Cardiac muscle cell (in vitro differentiated cells and primary cell): ENCODE measurements around the gene CLIC1. TPM values are rescaled to one million over a fixed set of nuclear protein-coding genes. Genes with fewer than 3 reads are reported as not detected.

Experiments used
- DNase-seq, 2 donors: peaks; one replicate each; pipeline versions ENCODE4 v3.0.0 to v3.0.0-alpha.2; 2010 to 2017; ENCODE audit warnings: low read depth in 1 of 2, low spot score in 1 of 2
- H3K27ac ChIP-seq: fragments of 200-600 bp; sonication (generic); 2 replicates; pipeline ENCODE4 v1.5.1; 2016
- H3K27me3 ChIP-seq: fragments of 200-600 bp; sonication (generic); 2 replicates; pipeline ENCODE4 v1.6.0; 2016; ENCODE audit warnings: control low read depth
- H3K36me3 ChIP-seq: fragments of 200-600 bp; sonication (generic); 2 replicates; pipeline ENCODE4 v1.5.1; 2016; ENCODE audit warnings: control low read depth
- H3K4me1 ChIP-seq: fragments of 200-600 bp; sonication (generic); 2 replicates; pipeline ENCODE4 v1.8.1; 2017; ENCODE audit warnings: low read depth, mild to moderate bottlenecking, mixed run types
- H3K4me3 ChIP-seq: fragments of 200-600 bp; sonication (generic); 2 replicates; pipeline ENCODE4 v1.5.1; 2016; ENCODE audit warnings: mild to moderate bottlenecking
- H3K9me3 ChIP-seq: fragments of 200-600 bp; sonication (generic); 2 replicates; pipeline ENCODE4 v1.5.1; 2017; ENCODE audit warnings: low read depth, mild to moderate bottlenecking, control low read depth
- polyA plus RNA-seq: library from polyadenylated mRNA; unstranded; fragments of >200 nt; fragmentation: Nextera tagmentation; extraction: Ambion mirVana; gene quantifications from 2 replicates; pipeline ENCODE4 v1.2.1, GENCODE V29; 2016
- total RNA-seq: library from RNA; depleted of rRNA; stranded (reverse); fragments of >200 nt; gene quantifications from 2 replicates; pipeline ENCODE4 v1.2.3, GENCODE V29; 2016
- TF ChIP-seq, protein P1 (sequence below): IDR thresholded peaks from 2 replicates; pipeline ENCODE4 v1.5.1; 2012; ENCODE audit warnings: low read depth, mild to moderate bottlenecking, low read length

The CLIC1 gene
- total and polyA plus RNA-seq, 2 experiments from 2014 or later = 226 to 318 TPM

DNA sequence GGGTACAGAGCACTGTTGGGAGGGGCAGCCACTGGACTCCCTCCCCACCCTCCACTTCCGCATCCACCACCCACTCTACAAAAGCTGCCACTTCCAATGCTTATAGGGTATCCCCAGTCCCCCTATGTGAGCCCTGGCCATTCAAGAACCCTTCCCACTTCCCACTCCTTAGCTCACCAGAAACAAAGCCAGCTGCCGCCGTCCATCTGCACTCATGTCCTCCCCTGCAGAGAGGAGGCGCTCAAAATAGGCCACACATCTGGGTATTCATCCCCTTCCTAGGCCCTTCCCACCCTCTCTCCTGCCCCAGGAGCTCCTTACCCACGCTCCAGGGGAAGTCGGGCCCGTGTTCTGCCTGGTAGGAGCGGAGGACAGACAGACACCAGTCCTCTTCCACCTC lies 49.0 kb downstream of the CLIC1 start:
- Histone ChIP-seq H3K36me3 (peaks cover 40% of the 10 kb centered on the region), H3K27me3 (peaks cover under 1% of the 10 kb centered on the region), H3K4me3 (no peak overlapping the region), H3K9me3 (no peaks in the 10 kb centered on the region), H3K27ac (no peak overlapping the region), H3K4me1 (no peaks in the 10 kb centered on the region)
- DNase-seq = no peak
- TF ChIP-seq, protein P1, sequence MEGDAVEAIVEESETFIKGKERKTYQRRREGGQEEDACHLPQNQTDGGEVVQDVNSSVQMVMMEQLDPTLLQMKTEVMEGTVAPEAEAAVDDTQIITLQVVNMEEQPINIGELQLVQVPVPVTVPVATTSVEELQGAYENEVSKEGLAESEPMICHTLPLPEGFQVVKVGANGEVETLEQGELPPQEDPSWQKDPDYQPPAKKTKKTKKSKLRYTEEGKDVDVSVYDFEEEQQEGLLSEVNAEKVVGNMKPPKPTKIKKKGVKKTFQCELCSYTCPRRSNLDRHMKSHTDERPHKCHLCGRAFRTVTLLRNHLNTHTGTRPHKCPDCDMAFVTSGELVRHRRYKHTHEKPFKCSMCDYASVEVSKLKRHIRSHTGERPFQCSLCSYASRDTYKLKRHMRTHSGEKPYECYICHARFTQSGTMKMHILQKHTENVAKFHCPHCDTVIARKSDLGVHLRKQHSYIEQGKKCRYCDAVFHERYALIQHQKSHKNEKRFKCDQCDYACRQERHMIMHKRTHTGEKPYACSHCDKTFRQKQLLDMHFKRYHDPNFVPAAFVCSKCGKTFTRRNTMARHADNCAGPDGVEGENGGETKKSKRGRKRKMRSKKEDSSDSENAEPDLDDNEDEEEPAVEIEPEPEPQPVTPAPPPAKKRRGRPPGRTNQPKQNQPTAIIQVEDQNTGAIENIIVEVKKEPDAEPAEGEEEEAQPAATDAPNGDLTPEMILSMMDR = no peak

DNA sequence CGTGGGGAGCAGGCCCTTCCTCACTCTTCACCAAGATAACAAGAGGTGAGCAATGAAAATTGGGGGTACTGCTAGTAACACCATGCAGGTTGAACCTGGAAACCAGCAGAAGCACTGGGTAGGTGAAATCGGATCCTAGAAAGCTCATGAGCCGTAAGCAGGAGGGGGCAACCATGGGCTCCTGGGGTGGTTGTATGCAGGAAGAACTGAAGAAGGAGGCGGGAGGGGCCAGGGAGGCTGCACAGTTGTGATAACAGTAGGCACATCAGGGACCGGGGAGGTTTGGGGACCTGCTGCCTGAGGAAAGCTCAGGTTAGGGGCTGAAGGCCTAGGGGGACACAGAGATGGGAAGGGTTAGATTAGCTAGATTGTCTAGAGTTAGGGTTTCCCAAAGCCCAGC lies 49.8 kb downstream of the CLIC1 start:
- H3K4me1 ChIP-seq = peaks cover under 1% of the 10 kb centered on the region
- no peak overlapping the region for H3K27ac ChIP-seq
- H3K27me3 ChIP-seq = peaks cover 9% of the 10 kb centered on the region
- no peaks in the 10 kb centered on the region for H3K9me3 ChIP-seq
- no peak overlapping the region for H3K4me3 ChIP-seq
- H3K36me3 ChIP-seq = peaks cover 32% of the 10 kb centered on the region
- TF ChIP-seq, protein P1 = no peak
- DNase-seq = no peak

DNA sequence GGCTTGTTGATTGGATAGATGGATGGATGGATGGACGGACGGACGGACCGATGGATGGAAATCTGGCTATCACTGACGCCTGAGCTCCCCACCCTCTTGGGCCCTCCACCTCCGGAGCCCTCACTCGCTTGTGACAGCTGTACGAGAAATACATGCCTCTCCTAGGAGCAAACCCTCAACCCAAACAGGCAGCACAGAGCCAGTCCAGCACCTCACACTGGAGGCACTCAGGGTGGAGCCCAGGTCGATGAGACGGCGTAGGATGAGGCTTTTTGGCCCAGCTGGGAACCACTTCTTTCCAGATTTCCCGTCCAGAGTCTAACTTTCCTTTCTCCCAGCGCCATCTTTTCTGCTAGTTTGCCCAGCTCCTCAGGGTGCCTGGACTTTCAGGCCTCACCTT lies 52.7 kb downstream of the CLIC1 start:
- DNase-seq = no peak
- H3K36me3 ChIP-seq = peaks cover 22% of the 10 kb centered on the region

DNA sequence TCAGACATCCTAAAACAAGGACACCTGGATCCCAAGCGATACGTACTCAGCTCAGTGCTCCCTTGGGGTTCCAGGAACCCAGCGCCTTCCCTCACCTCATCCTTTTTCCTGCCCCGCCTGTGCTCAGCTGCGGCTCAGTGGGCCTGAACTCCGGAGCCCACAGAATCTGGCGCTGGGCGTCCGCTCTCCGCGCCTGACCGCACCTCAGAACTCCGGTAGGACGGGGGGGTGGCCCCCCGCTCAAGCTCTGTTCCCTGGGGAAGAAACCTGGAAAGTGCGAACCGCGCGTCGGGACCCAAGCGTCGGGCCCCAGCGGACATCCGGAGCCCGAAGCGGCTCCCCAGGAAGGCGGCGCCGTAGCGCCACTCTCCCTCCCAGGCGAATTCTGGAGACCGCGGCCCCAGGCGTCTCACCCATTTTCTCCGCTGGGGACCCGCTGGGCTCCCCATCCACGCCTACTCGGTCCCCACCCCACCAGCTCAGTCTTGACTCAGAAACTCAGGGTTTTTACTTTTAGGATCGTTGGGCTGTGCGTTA lies 55.1 kb downstream of the CLIC1 start:
- H3K27ac ChIP-seq = no peak overlapping the region
- H3K4me1 ChIP-seq = peaks cover 2% of the 10 kb centered on the region
- no peaks in the 10 kb centered on the region for H3K9me3 ChIP-seq
- H3K4me3 ChIP-seq = peak overlapping the region; percentile 28
- TF ChIP-seq, protein P1 = peak; percentile 31
- H3K36me3 ChIP-seq = peaks cover 4% of the 10 kb centered on the region
- DNase-seq = peak in 1 of 2 donors; percentile 52
- peaks cover 10% of the 10 kb centered on the region for H3K27me3 ChIP-seq

More for the DNA sequence above, 52.7 kb downstream of the CLIC1 start:
- TF ChIP-seq, protein P1 = no peak
- Histone ChIP-seq H3K4me1 (peaks cover 2% of the 10 kb centered on the region), H3K27me3 (peaks cover 10% of the 10 kb centered on the region), H3K27ac (no peak overlapping the region), H3K9me3 (no peaks in the 10 kb centered on the region), H3K4me3 (peak overlapping the region; percentile 29)

Other genes starting within 250 kb of the CLIC1 start
Only the 30 nearest of the 43 such genes appear.
- gene TNF, start 161.0 kb downstream of the CLIC1 start, total RNA-seq = not detected in 2 replicates
- 0.14 TPM in 1 of 2 replicates, not detected in the other for gene TNF, start 161.0 kb downstream of the CLIC1 start, polyA plus RNA-seq
- 0.70 TPM in 1 of 2 replicates, not detected in the other for gene LTB, start 154.1 kb downstream of the CLIC1 start, total RNA-seq
- 0.61 and 1.5 TPM in 2 replicates for gene LTB, start 154.1 kb downstream of the CLIC1 start, polyA plus RNA-seq
- 1.7 TPM in 1 of 2 replicates, not detected in the other for gene LST1, start 150.3 kb downstream of the CLIC1 start, total RNA-seq
- 1.6 TPM in 1 of 2 replicates, not detected in the other for gene LST1, start 150.3 kb downstream of the CLIC1 start, polyA plus RNA-seq
- not detected in 2 replicates for gene NCR3, start 143.5 kb downstream of the CLIC1 start, total RNA-seq
- not detected in 2 replicates for gene NCR3, start 143.5 kb downstream of the CLIC1 start, polyA plus RNA-seq
- 1.2 TPM in 1 of 2 replicates, not detected in the other for gene AIF1, start 121.3 kb downstream of the CLIC1 start, total RNA-seq
- 1.4 and 1.6 TPM in 2 replicates for gene AIF1, start 121.3 kb downstream of the CLIC1 start, polyA plus RNA-seq
- 144 and 208 TPM in 2 replicates for gene PRRC2A, start 115.8 kb downstream of the CLIC1 start, total RNA-seq
- 70.2 and 103 TPM in 2 replicates for gene PRRC2A, start 115.8 kb downstream of the CLIC1 start, polyA plus RNA-seq
- gene BAG6, start 83.9 kb downstream of the CLIC1 start, total RNA-seq = 494 and 510 TPM in 2 replicates
- gene BAG6, start 83.9 kb downstream of the CLIC1 start, polyA plus RNA-seq = 115 TPM in 2 replicates
- 2.3 and 2.5 TPM in 2 replicates for gene APOM, start 80.6 kb downstream of the CLIC1 start, total RNA-seq
- gene APOM, start 80.6 kb downstream of the CLIC1 start, polyA plus RNA-seq = 2.5 and 3.5 TPM in 2 replicates
- gene C6orf47, start 75.8 kb downstream of the CLIC1 start, total RNA-seq = 24.5 and 27.4 TPM in 2 replicates
- 22.0 and 29.2 TPM in 2 replicates for gene C6orf47, start 75.8 kb downstream of the CLIC1 start, polyA plus RNA-seq
- gene GPANK1, start 71.5 kb downstream of the CLIC1 start, total RNA-seq = 28.8 and 36.2 TPM in 2 replicates
- 27.5 and 37.2 TPM in 2 replicates for gene GPANK1, start 71.5 kb downstream of the CLIC1 start, polyA plus RNA-seq
- gene CSNK2B, start 70.5 kb downstream of the CLIC1 start, total RNA-seq = 310 and 375 TPM in 2 replicates
- 277 and 280 TPM in 2 replicates for gene CSNK2B, start 70.5 kb downstream of the CLIC1 start, polyA plus RNA-seq
- gene LY6G5B, start 66.6 kb downstream of the CLIC1 start, total RNA-seq = 3.9 and 6.8 TPM in 2 replicates
- gene LY6G5B, start 66.6 kb downstream of the CLIC1 start, polyA plus RNA-seq = 13.2 and 16.5 TPM in 2 replicates
- 0.54 and 1.2 TPM in 2 replicates for gene LY6G5C, start 55.5 kb downstream of the CLIC1 start, total RNA-seq
- gene LY6G5C, start 55.5 kb downstream of the CLIC1 start, polyA plus RNA-seq = 5.0 and 9.0 TPM in 2 replicates
- gene ABHD16A, start 33.2 kb downstream of the CLIC1 start, total RNA-seq = 48.0 and 66.3 TPM in 2 replicates
- gene ABHD16A, start 33.2 kb downstream of the CLIC1 start, polyA plus RNA-seq = 61.5 and 65.1 TPM in 2 replicates
- not detected in 2 replicates for gene LY6G6F, start 29.7 kb downstream of the CLIC1 start, total RNA-seq
- gene LY6G6F, start 29.7 kb downstream of the CLIC1 start, polyA plus RNA-seq = not detected in 2 replicates
- not detected in 2 replicates for gene LY6G6D, start 21.2 kb downstream of the CLIC1 start, total RNA-seq
- not detected in 2 replicates for gene LY6G6D, start 21.2 kb downstream of the CLIC1 start, polyA plus RNA-seq
- not detected in 2 replicates for gene LY6G6C, start 14.8 kb downstream of the CLIC1 start, total RNA-seq
- 0.24 TPM in 1 of 2 replicates, not detected in the other for gene LY6G6C, start 14.8 kb downstream of the CLIC1 start, polyA plus RNA-seq
- gene MPIG6B, start 13.2 kb downstream of the CLIC1 start, total RNA-seq = not detected in 2 replicates
- not detected in 2 replicates for gene MPIG6B, start 13.2 kb downstream of the CLIC1 start, polyA plus RNA-seq
- 134 and 138 TPM in 2 replicates for gene DDAH2, start 7.2 kb downstream of the CLIC1 start, total RNA-seq
- gene DDAH2, start 7.2 kb downstream of the CLIC1 start, polyA plus RNA-seq = 154 and 170 TPM in 2 replicates
- 6.6 and 39.4 TPM in 2 replicates for gene MSH5, start 3.5 kb upstream of the CLIC1 start, total RNA-seq
- gene MSH5, start 3.5 kb upstream of the CLIC1 start, polyA plus RNA-seq = 7.4 and 16.4 TPM in 2 replicates
- gene SAPCD1, start 26.1 kb upstream of the CLIC1 start, total RNA-seq = 3.9 and 11.6 TPM in 2 replicates
- gene SAPCD1, start 26.1 kb upstream of the CLIC1 start, polyA plus RNA-seq = 2.1 and 4.2 TPM in 2 replicates
- gene VWA7, start 40.8 kb upstream of the CLIC1 start, total RNA-seq = 16.1 and 24.7 TPM in 2 replicates
- 9.9 and 12.3 TPM in 2 replicates for gene VWA7, start 40.8 kb upstream of the CLIC1 start, polyA plus RNA-seq
- gene VARS1, start 59.2 kb upstream of the CLIC1 start, total RNA-seq = 46.3 and 49.7 TPM in 2 replicates
- 51.5 and 63.9 TPM in 2 replicates for gene VARS1, start 59.2 kb upstream of the CLIC1 start, polyA plus RNA-seq
- 58.9 and 64.2 TPM in 2 replicates for gene LSM2, start 70.4 kb upstream of the CLIC1 start, total RNA-seq
- 76.8 and 88.6 TPM in 2 replicates for gene LSM2, start 70.4 kb upstream of the CLIC1 start, polyA plus RNA-seq
- gene HSPA1L, start 78.8 kb upstream of the CLIC1 start, total RNA-seq = 1.6 and 3.1 TPM in 2 replicates
- gene HSPA1L, start 78.8 kb upstream of the CLIC1 start, polyA plus RNA-seq = 4.5 and 5.2 TPM in 2 replicates
- gene HSPA1A, start 79.0 kb upstream of the CLIC1 start, total RNA-seq = 122 and 167 TPM in 2 replicates
- 51.2 and 92.3 TPM in 2 replicates for gene HSPA1A, start 79.0 kb upstream of the CLIC1 start, polyA plus RNA-seq
- 184 and 226 TPM in 2 replicates for gene HSPA1B, start 91.2 kb upstream of the CLIC1 start, total RNA-seq
- gene HSPA1B, start 91.2 kb upstream of the CLIC1 start, polyA plus RNA-seq = 88.0 and 88.8 TPM in 2 replicates
- 26.6 and 34.9 TPM in 2 replicates for gene NEU1, start 126.3 kb upstream of the CLIC1 start, total RNA-seq
- gene NEU1, start 126.3 kb upstream of the CLIC1 start, polyA plus RNA-seq = 27.3 and 27.6 TPM in 2 replicates
- not detected in 2 replicates for gene SLC44A4, start 142.5 kb upstream of the CLIC1 start, total RNA-seq
- 0.60 TPM in 1 of 2 replicates, not detected in the other for gene SLC44A4, start 142.5 kb upstream of the CLIC1 start, polyA plus RNA-seq
- gene EHMT2, start 161.2 kb upstream of the CLIC1 start, total RNA-seq = 98.3 and 120 TPM in 2 replicates
- gene EHMT2, start 161.2 kb upstream of the CLIC1 start, polyA plus RNA-seq = 89.6 and 115 TPM in 2 replicates